HG02870 (cell line): ENCODE data around the gene ETV3.

ENCODE experiments used
- ATAC-seq: cut with Tn5 transposase; IDR thresholded peaks from one replicate; pipeline ENCODE4 v1.9.1; 2021; ENCODE audit warnings: mild to moderate bottlenecking, moderate library complexity; ENCODE audit not compliant: unreplicated experiment

Gene ETV3

DNA sequence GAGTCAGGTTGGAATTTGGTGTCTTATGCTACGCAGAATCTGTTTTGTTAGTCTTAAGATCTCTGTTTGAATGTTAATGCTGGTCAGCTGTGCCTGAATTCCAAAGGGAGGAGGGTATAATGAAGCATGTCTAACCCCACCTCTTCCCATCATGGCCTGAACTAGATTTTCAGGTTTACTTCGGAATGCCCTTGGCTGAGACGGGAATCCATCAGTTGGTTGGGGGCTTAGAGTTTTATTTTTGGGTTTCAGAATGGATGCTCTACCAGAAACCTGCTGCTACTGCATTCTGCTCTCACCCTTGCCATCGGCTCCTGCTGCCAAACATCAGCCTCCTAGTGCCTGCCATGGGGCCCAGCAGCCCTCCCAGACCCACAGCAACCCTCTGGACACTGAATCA is 24.1 kb upstream of the ETV3 start:
- ATAC-seq, result no peak

DNA sequence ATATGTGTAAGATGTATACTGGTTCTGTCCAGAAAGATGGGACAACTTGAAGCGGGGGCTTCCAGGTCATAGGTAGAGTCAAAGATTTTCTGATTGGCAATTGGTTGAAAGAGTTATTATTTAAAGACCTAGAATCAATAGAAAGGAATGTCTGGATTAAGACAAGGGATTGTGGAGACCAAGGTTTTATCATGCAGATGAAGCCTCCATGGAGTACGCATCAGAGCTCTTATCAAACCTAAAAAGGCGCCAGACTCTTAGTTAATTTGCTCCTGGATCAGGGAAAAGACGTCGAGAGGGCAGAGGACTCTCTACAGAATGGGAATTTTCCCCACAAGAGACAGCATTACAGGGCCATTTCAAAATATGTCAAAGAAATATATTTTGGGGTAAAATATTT is 23.7 kb upstream of the ETV3 start:
- no peak for ATAC-seq

GRCh38 chr1:157158967-157159366 is 20.8 kb upstream of the ETV3 start:
- ATAC-seq, result no peak

GRCh38 chr1:157157501-157158190 is 19.5 kb upstream of the ETV3 start:
- no peak for ATAC-seq

GRCh38 chr1:157156058-157156541 is 17.9 kb upstream of the ETV3 start:
- ATAC-seq, result no peak

DNA sequence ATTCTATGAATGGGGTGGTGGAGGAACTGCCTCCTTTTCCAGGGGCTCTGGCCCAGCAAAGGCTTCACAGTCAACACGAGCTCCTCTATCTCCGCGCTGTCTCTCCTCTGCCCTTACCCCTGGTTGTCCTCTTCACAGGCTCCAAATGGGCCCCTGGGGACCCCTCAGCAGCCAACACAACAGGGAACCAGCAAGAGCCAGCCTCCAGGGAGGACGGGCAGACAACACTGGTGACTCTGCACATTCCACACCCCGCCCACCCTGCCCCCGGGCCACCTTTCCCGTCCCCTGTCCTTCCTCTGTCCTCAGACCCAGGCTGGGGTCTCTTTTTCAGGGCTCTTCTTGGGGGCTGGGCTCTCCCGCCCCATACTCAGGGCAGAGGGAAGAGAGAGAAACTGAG is 17.5 kb upstream of the ETV3 start:
- no peak for ATAC-seq

DNA sequence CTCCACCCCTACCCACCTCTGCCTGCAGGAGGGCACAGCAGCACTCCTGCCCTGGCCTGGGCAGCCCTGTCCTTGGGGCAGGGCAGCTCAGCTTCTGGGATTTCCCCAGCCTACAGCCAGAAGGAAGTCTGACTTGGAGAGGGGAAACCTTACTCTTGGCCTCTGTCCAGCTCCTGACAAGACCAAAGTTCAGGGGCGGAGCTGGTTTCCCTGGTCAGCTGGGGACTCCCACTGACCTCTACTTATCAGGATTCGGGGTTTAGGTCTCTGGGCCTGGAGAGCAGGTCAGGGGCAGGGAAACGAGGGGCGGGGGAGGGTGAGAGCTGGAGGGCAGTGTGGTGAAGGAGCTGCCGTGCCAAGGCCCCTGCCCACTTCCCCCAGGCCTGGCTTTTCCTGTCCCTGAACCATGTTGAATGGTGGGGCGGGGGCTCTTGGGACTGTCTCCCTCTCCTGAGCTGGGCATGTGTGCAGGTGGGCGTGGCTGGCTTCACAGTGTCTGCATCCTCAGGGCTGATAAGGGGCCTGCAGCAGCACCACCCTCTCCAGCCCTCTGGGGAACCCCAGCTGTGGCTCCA is 16.8 kb upstream of the ETV3 start:
- ATAC-seq, result no peak

DNA sequence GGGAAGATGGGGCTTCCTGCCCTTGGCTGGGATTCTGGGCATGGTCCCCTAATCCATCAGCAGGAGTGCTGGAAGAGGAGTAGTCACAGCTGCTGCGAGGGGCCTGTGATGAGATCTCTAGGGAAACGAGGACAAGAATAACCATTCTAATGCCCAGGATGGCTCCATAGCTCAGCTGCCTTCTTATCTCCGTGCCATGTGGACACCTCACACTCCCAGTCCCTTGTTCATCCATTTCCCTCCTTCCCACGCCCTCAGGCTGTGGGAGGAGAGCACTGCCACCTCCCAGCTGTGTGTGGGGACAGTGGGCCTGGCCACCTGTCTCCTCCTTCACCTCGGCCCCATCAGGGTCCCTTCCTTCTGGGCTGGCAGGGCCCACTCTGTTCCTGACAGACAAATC is 16.1 kb upstream of the ETV3 start:
- no peak for ATAC-seq

DNA sequence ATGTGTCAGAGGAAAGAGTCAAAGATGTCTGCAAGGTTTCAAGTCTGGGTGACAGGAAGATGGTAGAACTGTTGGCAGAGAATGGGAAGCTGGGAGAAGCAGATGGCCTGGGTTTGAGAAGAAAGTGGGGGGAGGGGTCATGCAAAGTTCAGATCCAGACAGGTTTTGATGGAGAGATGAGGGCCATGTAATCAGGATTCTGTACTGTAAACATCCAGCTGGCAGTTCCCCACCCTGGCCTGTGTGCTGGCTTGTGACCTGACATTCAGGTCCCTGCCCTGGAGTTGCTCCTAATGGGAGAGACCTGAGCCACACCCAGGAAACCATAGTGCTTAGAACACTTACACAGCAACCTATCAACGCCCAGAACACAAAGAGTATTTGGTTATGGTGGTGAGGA is 15.6 kb upstream of the ETV3 start:
- no peak for ATAC-seq

- no peak for ATAC-seq
These were observed 14.3 kb upstream of the ETV3 start for GRCh38 chr1:157152510-157152909.

DNA sequence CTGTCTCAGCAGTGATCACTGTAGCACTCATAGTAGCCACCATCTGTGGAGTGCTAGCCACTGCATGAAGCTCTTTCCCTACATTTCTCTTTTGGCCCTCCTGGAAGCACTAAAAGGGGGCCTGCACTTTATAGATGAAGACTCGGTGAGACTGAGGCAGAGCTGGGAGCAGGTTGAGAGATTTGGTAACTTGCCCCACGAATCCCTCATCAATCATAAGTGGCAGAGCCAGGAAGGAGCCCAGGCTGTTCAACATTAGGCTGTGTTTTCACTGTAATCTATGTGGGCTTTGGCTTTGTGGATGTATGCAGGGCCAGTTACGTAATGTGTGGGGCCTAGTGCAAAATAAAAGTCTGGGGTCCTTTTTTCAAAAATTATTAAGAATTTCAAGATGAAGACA is 13.3 kb upstream of the ETV3 start:
- no peak for ATAC-seq

GRCh38 chr1:157151073-157151472 is 12.9 kb upstream of the ETV3 start:
- no peak for ATAC-seq

DNA sequence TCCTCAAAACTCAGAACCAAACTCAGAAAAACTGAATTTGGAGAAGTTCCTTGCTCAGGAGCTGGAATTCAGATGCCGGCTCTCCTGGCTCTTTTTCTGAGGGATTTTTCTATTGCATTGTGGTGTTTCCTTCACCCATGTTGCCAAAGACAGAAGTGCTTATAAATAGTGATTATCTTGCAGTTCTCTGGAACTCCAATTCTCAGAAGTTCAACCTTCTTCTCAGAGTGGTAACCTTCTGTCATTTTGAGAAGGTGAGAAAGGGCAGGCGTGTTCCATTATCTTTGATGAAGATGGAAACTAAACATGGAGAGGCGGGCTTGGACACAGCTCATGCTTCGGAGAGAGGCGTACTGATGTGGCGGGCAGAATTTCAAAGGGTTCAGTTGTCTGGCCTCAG is 12.4 kb upstream of the ETV3 start:
- no peak for ATAC-seq

DNA sequence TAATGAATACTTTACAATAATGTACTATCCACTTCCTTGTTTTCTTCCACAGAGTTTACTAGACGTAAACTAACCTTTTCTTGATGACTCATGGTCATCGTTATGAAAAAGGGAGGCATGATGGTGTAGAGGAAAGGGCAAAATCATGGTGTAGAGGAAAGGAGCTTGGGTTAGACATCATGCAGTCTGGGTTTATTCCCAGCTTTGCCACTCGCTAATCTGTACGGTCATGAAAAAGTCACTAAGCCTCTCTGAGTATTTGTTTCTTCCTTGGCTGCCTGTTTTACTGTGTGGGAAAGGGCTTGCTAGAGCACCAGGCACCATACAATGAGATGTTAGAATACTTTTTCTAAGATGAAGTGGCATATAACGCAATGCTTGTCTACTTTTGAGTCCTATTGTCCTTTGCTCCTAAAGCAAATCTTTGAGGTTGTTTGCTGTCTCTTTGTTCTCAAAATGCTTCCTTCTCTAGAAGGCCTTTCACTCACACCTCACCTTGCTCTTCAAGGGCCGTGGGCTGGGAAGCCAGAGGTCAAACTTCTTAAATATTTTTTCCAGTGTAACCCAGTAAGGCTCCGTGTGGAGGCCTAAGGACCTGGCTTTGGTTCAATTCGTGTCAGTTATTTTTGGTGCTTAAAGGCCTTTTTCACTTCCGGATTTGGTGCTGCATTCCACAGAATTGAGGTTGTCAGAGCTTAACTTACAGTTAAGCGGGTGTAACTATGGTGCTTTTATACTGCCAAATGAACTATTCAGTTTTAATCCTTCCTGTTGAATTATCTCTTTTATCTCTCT is 9.9 kb upstream of the ETV3 start:
- no peak for ATAC-seq

DNA sequence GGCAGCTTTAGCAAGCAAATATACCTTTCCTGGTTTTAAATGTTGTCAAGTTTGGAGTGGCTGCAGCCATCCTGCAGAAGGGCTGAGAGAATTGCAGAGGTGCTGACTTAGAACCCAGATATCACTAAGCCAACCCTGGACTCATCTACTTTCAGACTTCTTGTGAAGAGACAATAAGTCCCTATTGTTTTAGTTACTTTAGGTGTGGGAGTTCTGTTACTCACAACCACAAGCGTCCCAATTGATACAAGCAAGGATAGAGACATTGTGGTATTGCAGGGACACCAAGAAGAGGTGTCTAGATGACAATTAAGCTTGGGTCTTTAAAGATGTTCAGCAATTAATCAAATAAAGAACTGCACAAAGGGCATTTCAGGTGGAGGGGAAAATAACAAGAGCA is 8.8 kb upstream of the ETV3 start:
- no peak for ATAC-seq

- no peak for ATAC-seq
These were observed 8.0 kb upstream of the ETV3 start for GRCh38 chr1:157146244-157146643.

GRCh38 chr1:157145076-157145475 is 6.9 kb upstream of the ETV3 start:
- ATAC-seq, result no peak

- no peak for ATAC-seq
These were observed 6.3 kb upstream of the ETV3 start for GRCh38 chr1:157144509-157144908.

DNA sequence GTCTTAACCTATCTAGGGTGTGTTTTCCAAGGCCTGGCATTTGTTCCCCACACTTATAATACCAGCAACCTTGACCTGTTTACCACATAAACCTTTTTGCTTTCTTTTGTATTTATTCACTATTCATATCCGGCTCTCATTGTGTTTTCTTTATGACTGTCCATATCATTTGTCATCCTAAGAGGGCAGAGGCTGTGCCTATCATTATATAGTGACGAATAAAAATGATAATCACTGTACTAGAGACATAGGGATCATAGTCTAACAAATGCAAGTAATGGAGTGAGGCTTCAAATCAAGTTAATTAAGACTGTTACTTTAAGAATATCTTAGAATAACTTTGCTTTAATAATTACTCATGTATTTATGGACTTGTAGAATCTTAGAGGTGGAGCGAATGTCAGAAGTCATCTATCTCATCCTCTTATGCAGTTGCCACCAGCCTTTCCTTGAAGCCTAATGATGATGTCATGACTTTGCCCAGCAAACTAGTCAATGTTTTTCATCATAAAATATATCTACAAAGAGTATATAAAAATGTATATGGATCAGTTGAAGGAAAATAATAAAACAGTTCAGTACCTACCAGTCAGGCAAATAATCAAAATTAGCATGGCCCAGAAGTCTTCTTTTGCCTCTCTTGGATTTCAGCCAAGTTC is 4.7 kb upstream of the ETV3 start:
- no peak for ATAC-seq

DNA sequence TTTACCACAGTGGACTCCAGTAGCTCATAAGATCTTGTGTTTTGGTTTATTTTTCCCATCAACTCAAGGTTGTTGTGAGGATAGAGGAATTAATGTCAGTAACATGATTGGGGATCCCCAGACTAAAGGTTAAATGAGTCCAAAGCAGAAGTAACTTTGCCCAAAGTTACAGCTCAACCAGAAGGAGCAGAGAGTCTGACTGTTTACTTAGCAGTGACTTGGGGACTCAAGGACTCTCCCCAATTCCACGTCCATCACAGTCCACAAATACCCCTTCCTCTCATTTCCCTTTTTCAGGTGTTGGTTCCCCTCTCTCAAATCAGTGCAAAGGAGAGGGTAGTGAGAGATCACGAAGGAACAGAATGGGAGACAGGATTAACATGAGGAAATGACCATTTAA is 4.0 kb upstream of the ETV3 start:
- no peak for ATAC-seq

DNA sequence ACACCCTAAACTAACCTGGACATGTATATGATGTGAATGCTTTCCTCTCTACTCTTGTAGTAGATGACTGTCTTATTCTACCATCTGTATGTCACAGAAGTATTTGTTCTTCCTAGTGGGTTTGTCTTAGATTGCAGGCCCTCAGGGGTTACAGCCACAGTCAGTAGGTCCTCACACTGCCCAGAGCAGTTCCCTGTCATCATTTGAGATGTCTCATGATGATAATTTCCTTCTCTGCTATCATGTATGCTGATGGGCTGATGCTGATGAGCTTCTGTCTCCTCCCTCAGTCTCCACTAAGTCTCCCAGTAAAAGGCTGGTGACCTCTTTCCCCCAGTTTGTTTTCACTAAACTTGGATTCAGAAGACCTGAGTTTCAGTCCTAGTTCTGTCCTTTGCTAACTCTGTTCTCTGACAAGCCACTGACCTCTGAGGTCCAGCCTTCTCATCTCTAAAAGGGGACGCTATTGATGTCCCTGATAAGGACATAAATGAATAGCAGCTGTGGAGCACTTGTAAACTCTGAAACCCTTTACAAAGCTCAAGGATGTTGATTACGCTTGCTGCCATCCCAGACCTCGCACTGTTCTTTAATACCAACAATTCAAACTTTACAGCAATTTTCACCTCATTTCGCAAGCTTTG is 3.1 kb upstream of the ETV3 start:
- no peak for ATAC-seq
